ENCODE results near the gene UGT2B10.

The UGT2B10 gene

DNA sequence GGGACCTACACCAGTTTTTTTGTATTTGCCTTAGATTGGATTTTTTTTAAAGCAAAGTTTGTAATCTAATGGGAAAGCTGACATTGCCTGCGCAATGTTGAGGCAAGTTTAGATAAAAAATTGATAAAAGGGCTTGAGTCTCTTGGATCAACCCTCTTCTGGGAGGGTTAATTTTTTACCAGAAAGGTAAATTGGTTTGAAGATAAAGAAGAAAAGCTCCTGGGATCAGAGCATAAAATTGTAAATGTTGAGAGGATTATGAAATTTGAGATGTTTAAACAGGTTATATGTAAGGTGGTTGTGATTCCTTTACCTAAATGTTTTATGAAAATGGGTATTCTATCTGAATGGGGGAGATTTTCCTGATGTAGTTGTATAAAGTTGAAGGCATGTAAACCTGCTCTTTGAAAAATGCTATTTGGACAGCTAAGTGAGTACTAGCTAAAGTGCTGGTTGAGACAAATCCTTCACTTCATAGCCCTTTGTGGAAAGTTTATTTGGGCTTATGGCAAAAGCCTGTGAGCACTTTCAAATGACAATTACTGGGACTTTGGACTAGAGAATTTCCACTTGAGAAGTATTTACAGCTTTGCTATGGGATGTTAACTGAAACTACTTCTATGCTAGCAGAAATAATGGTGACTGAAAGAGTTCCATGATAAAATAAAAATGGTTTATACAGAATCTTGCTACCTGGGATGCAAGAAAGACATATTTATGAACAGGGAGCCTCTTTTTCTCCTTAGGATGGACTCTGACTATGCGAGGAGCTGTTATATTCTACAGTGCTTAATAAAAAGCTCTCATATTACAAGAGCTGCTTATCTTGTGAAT is 56.2 kb downstream of the UGT2B10 start:
- no peak for DNase-seq (ENCODE audit: low spot score)

DNA sequence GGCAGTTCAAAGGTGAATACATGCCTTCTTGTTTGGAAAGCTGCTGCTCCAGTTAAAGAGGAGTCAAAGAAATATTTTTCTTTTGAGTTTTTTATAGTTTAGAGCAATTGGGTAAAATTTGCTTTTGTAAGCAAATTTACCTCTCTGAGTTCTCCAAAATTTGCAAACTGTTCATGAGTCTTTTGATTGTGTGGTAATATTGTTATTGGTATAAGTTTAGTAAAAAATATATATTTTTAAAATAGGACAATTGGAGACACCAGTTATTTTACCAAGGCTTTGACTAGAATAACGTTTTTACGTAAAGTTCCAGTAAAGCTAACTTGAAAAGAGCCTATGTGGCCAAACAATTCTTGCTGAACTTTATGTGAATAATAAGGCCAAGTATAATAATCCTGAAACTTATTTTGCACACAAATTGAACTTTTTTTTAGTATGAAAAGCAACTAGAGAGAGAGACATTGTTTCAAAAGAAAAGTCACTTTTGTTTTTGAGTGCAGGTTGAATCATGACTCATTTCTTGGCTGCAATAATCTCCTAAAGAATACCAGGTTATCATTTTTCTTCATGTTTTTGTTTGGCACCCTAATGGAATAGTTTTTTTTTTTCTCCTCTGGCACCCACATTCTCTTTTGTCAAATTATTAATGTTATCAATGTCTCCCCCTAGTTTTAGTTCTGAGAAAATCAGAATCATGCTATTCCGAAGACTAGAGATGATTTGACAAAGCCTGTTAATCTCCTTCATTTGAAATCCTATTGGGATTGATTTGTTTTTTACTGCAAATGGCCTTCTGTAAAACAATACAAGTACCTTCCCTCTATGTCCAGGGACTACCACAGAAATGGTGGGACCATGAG is 57.1 kb downstream of the UGT2B10 start:
- DNase-seq (ENCODE audit: low spot score): no peak

DNA sequence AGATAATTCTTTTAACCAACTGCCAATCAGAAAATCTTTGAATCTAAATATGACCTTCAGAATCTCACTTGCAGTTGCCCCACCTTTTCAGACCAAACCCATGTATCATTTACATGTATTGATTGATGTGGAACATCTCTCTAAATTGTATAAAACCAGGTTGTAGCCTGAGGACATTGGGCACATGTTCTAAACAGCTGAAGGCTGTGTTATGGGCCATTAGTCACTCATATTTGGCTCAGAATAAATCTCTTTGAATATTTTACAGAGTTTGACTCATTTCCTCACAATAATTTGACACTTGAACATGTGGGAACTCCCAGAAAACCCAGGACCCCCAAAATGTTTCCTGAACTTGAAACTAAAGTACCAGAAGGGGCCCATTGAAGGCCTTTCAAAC is 58.7 kb downstream of the UGT2B10 start:
- DNase-seq (ENCODE audit: low spot score): no peak

DNA sequence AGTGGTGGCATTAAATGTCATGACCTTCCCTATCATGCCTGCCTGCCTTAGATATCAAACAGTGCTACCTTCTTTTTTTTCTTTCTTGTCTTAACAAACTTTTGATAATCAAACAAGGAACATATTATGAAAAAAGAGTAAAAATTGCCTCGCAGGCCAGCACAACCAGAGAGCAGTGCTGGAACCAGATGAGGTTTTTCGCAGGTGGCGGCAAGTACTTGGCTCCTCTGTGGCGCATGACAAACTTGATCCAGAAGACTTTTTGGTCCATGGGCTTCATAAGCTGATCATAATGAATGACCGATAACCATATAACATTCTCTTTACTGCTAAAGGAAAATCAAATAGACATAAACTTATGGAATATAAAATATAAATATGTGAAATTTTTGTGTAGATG is 61.8 kb downstream of the UGT2B10 start:
- no peak for DNase-seq (ENCODE audit: low spot score)

DNA sequence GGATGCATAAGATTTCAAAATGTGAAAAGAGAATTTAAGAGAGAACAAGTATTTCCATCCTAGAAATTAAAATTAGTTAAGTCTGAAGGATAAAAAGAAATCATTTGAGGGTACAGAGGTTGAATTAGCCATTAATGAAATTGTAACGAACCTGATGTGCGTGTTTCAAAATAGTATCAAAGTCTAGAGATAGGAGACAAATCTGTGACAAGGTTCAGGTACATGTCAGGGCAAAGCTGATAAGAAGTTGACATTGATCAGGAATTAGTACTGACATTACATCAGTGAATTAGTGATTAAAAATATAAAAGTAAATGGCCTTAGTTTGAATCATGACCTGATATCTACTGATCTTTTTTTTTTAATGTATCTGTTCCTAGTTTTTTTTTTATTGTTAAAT is 62.3 kb downstream of the UGT2B10 start:
- DNase-seq (ENCODE audit: low spot score): no peak

Data from HuH-7.5 (cell line).